Stimulated activated CD4-positive, alpha-beta T cell treated with anti-CD3 and anti-CD28 coated beads, Interleukin-4, amount 100 ng/mL, for 4 hours (primary cell): ENCODE results near the gene PKHD1.

Source experiments
- DNase-seq, 2 experiments: peaks; one replicate each; pipeline ENCODE4 v3.0.0-alpha.2; 2020

Gene PKHD1, protein sequence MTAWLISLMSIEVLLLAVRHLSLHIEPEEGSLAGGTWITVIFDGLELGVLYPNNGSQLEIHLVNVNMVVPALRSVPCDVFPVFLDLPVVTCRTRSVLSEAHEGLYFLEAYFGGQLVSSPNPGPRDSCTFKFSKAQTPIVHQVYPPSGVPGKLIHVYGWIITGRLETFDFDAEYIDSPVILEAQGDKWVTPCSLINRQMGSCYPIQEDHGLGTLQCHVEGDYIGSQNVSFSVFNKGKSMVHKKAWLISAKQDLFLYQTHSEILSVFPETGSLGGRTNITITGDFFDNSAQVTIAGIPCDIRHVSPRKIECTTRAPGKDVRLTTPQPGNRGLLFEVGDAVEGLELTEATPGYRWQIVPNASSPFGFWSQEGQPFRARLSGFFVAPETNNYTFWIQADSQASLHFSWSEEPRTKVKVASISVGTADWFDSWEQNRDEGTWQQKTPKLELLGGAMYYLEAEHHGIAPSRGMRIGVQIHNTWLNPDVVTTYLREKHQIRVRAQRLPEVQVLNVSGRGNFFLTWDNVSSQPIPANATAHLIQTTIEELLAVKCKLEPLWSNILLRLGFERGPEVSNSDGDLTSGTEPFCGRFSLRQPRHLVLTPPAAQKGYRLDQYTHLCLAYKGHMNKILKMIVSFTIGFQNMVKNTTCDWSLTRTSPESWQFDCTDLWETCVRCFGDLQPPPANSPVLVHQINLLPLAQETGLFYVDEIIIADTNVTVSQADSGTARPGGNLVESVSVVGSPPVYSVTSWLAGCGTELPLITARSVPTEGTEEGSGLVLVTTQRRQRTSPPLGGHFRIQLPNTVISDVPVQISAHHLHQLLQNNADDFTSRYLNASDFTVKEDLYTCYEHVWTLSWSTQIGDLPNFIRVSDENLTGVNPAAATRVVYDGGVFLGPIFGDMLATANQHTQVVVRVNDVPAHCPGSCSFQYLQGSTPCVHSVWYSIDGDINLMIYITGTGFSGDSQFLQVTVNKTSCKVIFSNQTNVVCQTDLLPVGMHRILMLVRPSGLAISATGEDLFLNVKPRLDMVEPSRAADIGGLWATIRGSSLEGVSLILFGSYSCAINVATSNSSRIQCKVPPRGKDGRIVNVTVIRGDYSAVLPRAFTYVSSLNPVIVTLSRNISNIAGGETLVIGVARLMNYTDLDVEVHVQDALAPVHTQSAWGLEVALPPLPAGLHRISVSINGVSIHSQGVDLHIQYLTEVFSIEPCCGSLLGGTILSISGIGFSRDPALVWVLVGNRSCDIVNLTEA (N-terminal part only)

DNA sequence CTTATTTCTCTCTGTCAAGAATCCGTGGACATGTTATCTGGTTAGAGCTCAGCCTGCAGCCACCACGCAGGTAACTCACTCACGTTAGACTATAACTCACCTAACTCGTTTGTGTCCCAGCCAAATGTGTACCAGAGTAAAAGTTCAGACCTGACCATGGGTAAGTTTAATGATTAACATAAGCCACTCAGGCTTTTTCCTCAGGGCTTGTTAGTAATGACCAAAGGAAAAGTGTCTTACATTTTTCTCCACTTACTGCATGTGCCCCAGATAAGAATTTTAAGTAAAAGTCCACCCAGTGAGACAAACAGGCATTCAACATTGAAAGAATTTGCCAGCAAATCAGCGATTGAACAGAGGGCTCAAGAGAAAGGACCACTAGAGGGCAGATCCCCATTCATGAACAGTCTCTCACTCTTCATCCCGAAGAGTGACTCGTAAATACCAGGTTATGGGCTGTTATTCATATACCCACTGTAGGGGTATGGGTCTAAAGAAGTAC is at the start of gene PKHD1:
Gene PKHD1 (minus strand): TSS at position 116 of the 502 bp plus-strand sequence. CDS start 2,680 bp downstream, outside the sequence.
- no peak for DNase-seq

DNA sequence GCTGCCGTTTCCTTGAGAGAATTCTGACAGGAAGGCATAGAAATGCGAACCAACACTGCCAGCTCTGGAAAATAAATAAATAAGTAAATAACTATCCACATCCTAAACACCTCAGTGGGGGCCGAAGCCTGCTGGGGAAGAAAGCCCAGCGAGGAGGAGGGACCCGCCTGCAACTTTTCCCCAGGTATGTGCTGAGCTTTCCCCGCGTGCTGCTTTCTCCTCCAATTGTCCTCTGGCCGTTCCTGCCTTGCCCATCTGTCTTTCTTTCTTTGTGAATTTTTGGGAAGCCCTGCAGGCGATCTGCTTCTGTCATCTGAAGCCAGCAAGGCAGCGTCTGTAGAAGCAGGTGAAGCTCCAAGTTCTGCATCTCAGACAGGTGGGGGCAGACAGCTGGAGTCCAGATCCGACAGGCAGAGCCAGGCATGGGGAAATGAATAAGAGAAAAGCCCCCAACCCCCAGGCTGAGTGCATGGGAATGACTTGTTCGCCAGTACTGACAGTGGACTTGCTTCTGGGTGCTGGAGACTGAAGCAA is 49.6 kb upstream of the PKHD1 start:
- DNase-seq = no peak

GRCh38 chr6:52136055-52136454 is 48.6 kb upstream of the PKHD1 start:
- DNase-seq = no peak

DNA sequence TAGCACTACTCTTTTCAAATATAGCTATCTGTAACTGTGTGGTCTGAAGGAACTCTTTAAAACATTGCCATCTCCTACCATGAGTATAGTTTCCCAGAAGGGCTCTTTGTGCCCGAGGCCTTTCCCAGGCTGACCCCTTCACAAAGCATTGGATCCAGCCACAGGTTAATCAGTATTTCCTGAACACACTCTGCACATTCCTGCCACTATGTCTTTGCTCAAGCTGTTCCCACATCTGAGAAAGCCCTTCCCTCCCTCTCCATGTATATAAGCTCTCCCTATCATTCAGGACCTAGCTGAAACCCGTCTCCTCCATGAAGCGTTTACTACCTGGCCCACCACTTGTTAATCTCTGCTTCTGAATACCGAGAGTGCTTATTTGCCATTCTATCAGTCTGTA is 47.8 kb upstream of the PKHD1 start:
- no peak for DNase-seq

GRCh38 chr6:52134011-52134410 is 46.6 kb upstream of the PKHD1 start:
- DNase-seq = no peak

DNA sequence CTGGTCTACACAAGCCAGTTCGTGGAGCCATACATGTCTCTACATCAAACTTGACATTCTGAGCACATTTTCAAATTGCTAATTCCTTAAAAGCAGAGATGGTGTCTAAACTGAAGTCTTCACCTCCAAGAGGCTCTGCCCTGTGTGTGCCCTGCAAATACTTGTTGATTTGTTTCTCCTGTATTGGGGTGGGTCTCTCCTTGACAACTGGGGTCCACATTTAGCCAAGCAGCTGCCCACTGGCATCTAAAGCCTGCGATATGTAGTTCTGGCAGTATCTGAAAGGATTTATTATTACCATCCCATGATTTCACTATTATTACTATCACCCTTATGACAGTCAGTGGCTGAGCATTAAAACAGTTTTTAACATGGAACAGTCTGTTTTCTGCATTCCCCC is 45.9 kb upstream of the PKHD1 start:
- no peak for DNase-seq

DNA sequence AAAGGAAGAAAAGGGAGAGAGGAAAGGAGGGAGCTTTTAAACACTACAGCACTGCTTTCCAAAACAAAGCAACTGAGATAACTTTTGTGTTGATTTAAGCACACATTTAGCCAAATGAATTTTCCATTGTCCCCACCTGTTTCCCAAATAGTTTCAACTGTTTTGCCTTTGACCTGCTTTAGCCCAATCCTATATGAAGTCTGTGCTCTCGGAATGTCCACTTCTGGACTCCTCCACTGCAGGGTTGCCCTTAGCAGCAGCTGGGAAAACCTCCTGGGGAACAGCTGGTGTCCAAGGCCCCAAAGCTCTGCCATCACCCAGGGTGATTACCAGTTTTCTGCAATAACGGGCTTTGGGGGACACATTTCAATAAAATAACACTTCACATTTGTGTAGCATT is 44.9 kb upstream of the PKHD1 start:
- DNase-seq = no peak

- no peak for DNase-seq
Measured at GRCh38 chr6:52130440-52130839, 43.0 kb upstream of the PKHD1 start.

DNA sequence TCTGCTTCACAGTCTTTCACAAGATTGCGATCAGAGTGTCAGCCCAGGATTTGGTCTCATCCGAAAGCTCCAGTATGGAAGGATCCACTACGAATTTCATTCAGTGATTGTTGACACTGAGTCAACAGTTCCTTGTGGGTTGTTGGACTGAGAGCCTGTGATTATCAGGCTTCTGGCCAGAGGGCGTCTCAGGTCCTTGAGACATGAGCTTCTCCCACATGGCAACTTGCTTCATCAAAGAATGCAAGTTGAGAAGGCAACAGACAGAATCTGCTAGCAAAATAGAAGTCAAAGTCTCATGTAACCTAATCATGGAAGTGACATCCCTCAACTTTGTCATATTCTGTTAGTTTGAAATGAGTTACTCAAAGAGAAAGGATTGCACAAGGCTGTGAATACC is 40.5 kb upstream of the PKHD1 start:
- DNase-seq = no peak

DNA sequence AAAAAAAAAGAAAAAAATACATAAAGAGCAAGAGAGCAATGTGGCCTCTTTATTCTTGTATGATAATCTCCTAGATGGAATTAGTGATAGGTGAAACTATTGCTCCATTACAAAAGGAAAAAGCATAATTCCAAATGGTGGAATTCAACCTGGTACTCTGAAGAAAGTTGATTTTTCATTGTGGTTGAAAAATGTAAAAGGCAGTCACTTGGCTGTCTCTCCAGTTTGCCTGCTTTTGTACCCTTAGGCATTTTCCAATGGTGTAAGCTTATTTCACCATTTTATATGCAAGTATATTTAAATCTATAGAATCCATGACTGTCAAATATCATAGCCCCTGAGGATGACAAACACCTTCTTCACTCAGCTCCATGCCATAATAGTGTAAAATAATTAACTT is 38.8 kb upstream of the PKHD1 start:
- DNase-seq = no peak

GRCh38 chr6:52125572-52125971 is 38.2 kb upstream of the PKHD1 start:
- DNase-seq = no peak

- DNase-seq = no peak
Measured at GRCh38 chr6:52125139-52125538, 37.7 kb upstream of the PKHD1 start.

- DNase-seq = no peak
Measured at GRCh38 chr6:52124126-52125121, 37.0 kb upstream of the PKHD1 start.

DNA sequence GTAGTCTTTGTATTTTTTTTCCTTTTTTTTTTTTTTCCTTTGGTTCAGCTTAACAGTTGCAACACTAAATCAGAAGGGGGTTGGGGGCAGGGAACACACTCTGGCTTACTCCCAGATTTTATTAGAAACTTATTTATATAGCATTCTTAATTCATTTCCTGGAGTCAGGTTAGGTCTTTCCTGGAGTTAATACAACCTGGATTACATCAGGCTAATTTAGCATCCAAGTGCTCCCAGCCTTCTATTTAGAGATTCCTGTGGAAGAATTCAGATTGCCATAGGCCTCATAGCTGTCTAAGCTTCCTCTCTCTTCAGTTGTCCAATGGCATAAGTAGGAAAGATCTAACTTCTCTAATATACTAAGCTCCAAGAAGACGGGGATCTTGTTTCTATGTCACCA is 35.8 kb upstream of the PKHD1 start:
- DNase-seq = no peak

GRCh38 chr6:52117352-52117751 is 29.9 kb upstream of the PKHD1 start:
- DNase-seq = no peak

DNA sequence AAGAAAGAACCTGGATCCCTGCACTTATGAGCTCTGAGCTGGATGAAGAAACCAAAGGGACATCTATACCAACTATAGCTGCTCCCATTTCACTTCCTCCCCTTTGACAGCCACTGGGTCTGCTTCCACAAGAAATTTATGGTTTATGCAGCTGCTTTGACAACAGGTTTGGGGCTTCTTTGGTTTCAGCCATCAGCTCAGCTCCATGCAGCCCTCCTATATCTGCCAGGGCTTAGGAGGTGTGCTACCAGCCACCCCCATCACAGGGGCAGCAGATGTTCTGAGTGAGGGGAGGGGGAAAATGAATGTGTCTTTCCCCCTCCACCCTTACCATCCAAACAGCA is 29.2 kb upstream of the PKHD1 start:
- DNase-seq = no peak

- DNase-seq = no peak
Measured at GRCh38 chr6:52115891-52116604, 28.6 kb upstream of the PKHD1 start.

- no peak for DNase-seq
Measured at GRCh38 chr6:52115145-52115741, 27.8 kb upstream of the PKHD1 start.

DNA sequence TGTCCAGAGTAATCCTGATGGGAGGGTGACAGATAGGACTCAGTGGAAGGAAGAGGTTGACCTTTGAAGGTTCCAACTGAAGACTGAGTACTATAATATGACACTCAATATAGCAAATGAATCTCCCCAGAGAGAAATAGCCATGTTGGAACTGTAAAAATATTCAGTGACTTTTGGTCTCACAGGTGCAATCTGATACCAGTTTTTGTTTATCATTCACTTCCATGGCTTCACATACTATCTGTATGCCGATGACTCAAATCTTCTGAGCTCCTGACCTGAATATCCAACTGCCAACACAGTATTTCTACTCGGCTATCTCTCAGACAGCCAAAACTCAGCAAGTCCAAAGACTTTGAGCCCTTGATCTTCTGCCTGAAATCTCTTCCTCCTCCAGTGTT is 21.8 kb upstream of the PKHD1 start:
- no peak for DNase-seq

GRCh38 chr6:52108128-52108527 is 20.7 kb upstream of the PKHD1 start:
- DNase-seq = no peak

- no peak for DNase-seq
Measured at GRCh38 chr6:52106994-52107393, 19.6 kb upstream of the PKHD1 start.
